ENCODE measurements around the gene PPFIBP1. TPM values are rescaled to one million over a fixed set of nuclear protein-coding genes. Genes with fewer than 3 reads are reported as not detected.

The PPFIBP1 gene
- total RNA-seq, 4 donors from 2014 or later: 135 to 199 (median 167) TPM

GRCh38 chr12:27498149-27498548 is 25.9 kb upstream of the PPFIBP1 start:
- no peak for DNase-seq
- Histone ChIP-seq H3K27ac (no peak overlapping the region), H3K27me3 (no peaks in the 10 kb centered on the region), H3K4me3 (replicated peaks in 1 of 3) (no peak overlapping the region), H3K9me3 (no peaks in the 10 kb centered on the region), H3K36me3 (no peaks in the 10 kb centered on the region), H3K4me1 (no peaks in the 10 kb centered on the region)
- intact Hi-C loops (cut with DNase I): no loop called here
- TF ChIP-seq CTCF (IDR thresholded peaks at IDR 0.05) (no peak), POLR2A (IDR thresholded peaks at IDR 0.05) (no peak)
- 85 to 93% methylated on average over 4 of the region's 4 CpGs for WGBS, 2 donors

- intact Hi-C loops (cut with DNase I): no loop called here
- H3K36me3 ChIP-seq: no peaks in the 10 kb centered on the region
- no peaks in the 10 kb centered on the region for H3K9me3 ChIP-seq
- no peak for DNase-seq
- H3K27me3 ChIP-seq: no peaks in the 10 kb centered on the region
- TF ChIP-seq CTCF (IDR thresholded peaks at IDR 0.05): no peak
- TF ChIP-seq POLR2A (IDR thresholded peaks at IDR 0.05): no peak
- H3K27ac ChIP-seq: no peak overlapping the region
- no peaks in the 10 kb centered on the region for H3K4me1 ChIP-seq
- H3K4me3 ChIP-seq (replicated peaks in 1 of 3): no peak overlapping the region
- WGBS, 2 donors: 69 to 72% methylated on average over 5 of the region's 5 CpGs
Measured at GRCh38 chr12:27498761-27499160, 25.2 kb upstream of the PPFIBP1 start.

GRCh38 chr12:27499377-27499776 is 24.6 kb upstream of the PPFIBP1 start:
- Histone ChIP-seq H3K27ac (no peak overlapping the region), H3K27me3 (no peaks in the 10 kb centered on the region), H3K4me3 (replicated peaks in 1 of 3) (no peak overlapping the region), H3K36me3 (no peaks in the 10 kb centered on the region), H3K4me1 (no peaks in the 10 kb centered on the region), H3K9me3 (no peaks in the 10 kb centered on the region)
- intact Hi-C loops (cut with DNase I): no loop called here
- no peak for DNase-seq
- TF ChIP-seq POLR2A (IDR thresholded peaks at IDR 0.05) (no peak), CTCF (IDR thresholded peaks at IDR 0.05) (no peak)
- 94 to 97% methylated on average over 3 of the region's 3 CpGs for WGBS, 2 donors

GRCh38 chr12:27500546-27500945 is 23.5 kb upstream of the PPFIBP1 start:
- H3K4me3 ChIP-seq (replicated peaks in 1 of 3): no peak overlapping the region
- H3K9me3 ChIP-seq: no peaks in the 10 kb centered on the region
- no peak overlapping the region for H3K27ac ChIP-seq
- peaks cover 0 to 4% of the 10 kb centered on the region in 2 donors for H3K4me1 ChIP-seq
- TF ChIP-seq POLR2A (IDR thresholded peaks at IDR 0.05) (no peak), CTCF (IDR thresholded peaks at IDR 0.05) (no peak)
- intact Hi-C loops (cut with DNase I): no loop called here
- 65 to 72% methylated on average over 3 of the region's 3 CpGs for WGBS, 2 donors
- no peak for DNase-seq
- no peaks in the 10 kb centered on the region for H3K27me3 ChIP-seq
- H3K36me3 ChIP-seq: no peaks in the 10 kb centered on the region

- 92 to 93% methylated on average over 6 of the region's 6 CpGs for WGBS, 2 donors
- H3K36me3 ChIP-seq: no peaks in the 10 kb centered on the region
- TF ChIP-seq CTCF (IDR thresholded peaks at IDR 0.05): no peak
- TF ChIP-seq POLR2A (IDR thresholded peaks at IDR 0.05): no peak
- H3K27ac ChIP-seq: no peak overlapping the region
- no peak overlapping the region for H3K4me3 ChIP-seq (replicated peaks in 1 of 3)
- no peaks in the 10 kb centered on the region for H3K9me3 ChIP-seq
- DNase-seq: no peak
- peaks cover 0 to 5% of the 10 kb centered on the region in 2 donors for H3K4me1 ChIP-seq
- intact Hi-C loops (cut with DNase I): no loop called here
- H3K27me3 ChIP-seq: no peaks in the 10 kb centered on the region
Measured at GRCh38 chr12:27502021-27502435, 22.0 kb upstream of the PPFIBP1 start.
